ENCODE results near the gene CD300LG. TPM values are rescaled to one million over a fixed set of nuclear protein-coding genes. Genes with fewer than 3 reads are reported as not detected.

CD300LG gene
- polyA plus RNA-seq, 3 donors: not detected

DNA sequence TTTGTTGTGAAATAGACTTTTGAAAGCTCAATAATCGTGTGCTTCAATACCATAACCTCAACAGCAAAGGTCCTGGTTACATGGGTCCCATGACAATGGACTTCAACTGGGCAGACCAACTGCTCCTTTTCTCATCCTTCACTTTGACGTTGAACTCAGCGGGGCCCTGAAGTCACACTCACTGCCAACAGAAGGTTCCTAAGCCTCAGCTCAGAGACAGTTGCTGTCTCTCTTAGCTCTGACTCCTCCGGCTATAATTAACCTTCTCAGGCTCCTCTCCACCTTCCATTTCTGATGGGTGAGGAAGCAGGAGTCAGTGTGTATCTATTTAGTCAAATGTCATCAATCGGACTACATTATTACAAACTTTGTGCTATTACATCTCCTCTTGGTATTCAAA lies 37.9 kb upstream of the CD300LG start:
- Mint-ChIP-seq H3K36me3 (peaks cover 0 to 5% of the 10 kb centered on the region in 2 donors), H3K4me3 (no peak overlapping the region), H3K9me3 (peaks cover 0 to 4% (median 0%) of the 10 kb centered on the region in 7 donors), H3K27ac (no peak overlapping the region), H3K27me3 (ENCODE audit: low read depth in 3 of 3) (peaks cover 0 to 3% (median 1%) of the 10 kb centered on the region in 3 donors), H3K4me1 (peaks cover 5% of the 10 kb centered on the region)
- Histone ChIP-seq H3K79me2 (ENCODE audit: insufficient read depth, low read length) (no peaks in the 10 kb centered on the region), H3K4me2 (replicated peaks; ENCODE audit: extremely low read depth, low read length, poor library complexity, severe bottlenecking) (no peak overlapping the region), H3K4me1 (ENCODE audit: control insufficient read depth in 1 of 2, insufficient read depth in 2 of 2, low read length in 2 of 2) (peaks cover 0 to 2% of the 10 kb centered on the region in 2 donors), H4K20me1 (ENCODE audit: insufficient read depth, low read length) (no peaks in the 10 kb centered on the region), H3K4me3 (replicated peaks in 1 of 3; ENCODE audit: low read depth in 2 of 3, low read length in 3 of 3) (no peak overlapping the region), H3K36me3 (replicated peaks in 1 of 2; ENCODE audit: control insufficient read depth in 1 of 2, insufficient read depth in 2 of 2, low read length in 2 of 2) (no peaks in the 10 kb centered on the region), H2AFZ (ENCODE audit: insufficient read depth, low read depth, low read length, poor library complexity, severe bottlenecking) (no peak overlapping the region), H3K9ac (ENCODE audit: insufficient read depth, low read length, poor library complexity, severe bottlenecking) (no peak overlapping the region), H3K9me3 (replicated peaks in 1 of 2; ENCODE audit: control insufficient read depth in 1 of 2, insufficient read depth in 1 of 2, low read length in 2 of 2) (no peaks in the 10 kb centered on the region), H3K27ac (ENCODE audit: low read depth in 1 of 2, low read length in 2 of 2) (no peak overlapping the region), H3K27me3 (ENCODE audit: control insufficient read depth in 2 of 2, insufficient read depth in 2 of 2, low read length in 2 of 2) (no peaks in the 10 kb centered on the region)
- intact Hi-C loops (cut with micrococcal nuclease): no loop called here
- TF ChIP-seq, protein P1, sequence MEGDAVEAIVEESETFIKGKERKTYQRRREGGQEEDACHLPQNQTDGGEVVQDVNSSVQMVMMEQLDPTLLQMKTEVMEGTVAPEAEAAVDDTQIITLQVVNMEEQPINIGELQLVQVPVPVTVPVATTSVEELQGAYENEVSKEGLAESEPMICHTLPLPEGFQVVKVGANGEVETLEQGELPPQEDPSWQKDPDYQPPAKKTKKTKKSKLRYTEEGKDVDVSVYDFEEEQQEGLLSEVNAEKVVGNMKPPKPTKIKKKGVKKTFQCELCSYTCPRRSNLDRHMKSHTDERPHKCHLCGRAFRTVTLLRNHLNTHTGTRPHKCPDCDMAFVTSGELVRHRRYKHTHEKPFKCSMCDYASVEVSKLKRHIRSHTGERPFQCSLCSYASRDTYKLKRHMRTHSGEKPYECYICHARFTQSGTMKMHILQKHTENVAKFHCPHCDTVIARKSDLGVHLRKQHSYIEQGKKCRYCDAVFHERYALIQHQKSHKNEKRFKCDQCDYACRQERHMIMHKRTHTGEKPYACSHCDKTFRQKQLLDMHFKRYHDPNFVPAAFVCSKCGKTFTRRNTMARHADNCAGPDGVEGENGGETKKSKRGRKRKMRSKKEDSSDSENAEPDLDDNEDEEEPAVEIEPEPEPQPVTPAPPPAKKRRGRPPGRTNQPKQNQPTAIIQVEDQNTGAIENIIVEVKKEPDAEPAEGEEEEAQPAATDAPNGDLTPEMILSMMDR (IDR thresholded peaks at IDR 0.05): no peak
- no peak for DNase-seq
- 88% methylated on average over 3 of the region's 5 CpGs for WGBS (ENCODE audit: insufficient coverage)

- H2AFZ ChIP-seq (ENCODE audit: insufficient read depth, low read depth, low read length, poor library complexity, severe bottlenecking): no peak overlapping the region
- Mint-ChIP-seq H3K9me3 (peaks cover 0 to 2% (median 0%) of the 10 kb centered on the region in 7 donors), H3K27ac (no peak overlapping the region), H3K4me1 (peaks cover 16% of the 10 kb centered on the region), H3K36me3 (peaks cover 0 to 3% of the 10 kb centered on the region in 2 donors), H3K4me3 (no peak overlapping the region), H3K27me3 (ENCODE audit: low read depth in 3 of 3) (peaks cover 0 to 3% (median 2%) of the 10 kb centered on the region in 3 donors)
- H3K79me2 ChIP-seq (ENCODE audit: insufficient read depth, low read length): no peaks in the 10 kb centered on the region
- H3K4me3 ChIP-seq (replicated peaks in 1 of 3; ENCODE audit: low read depth in 2 of 3, low read length in 3 of 3): no peak overlapping the region
- peaks cover 11 to 13% of the 10 kb centered on the region in 2 donors for H3K4me1 ChIP-seq (ENCODE audit: control insufficient read depth in 1 of 2, insufficient read depth in 2 of 2, low read length in 2 of 2)
- H3K27ac ChIP-seq (ENCODE audit: low read depth in 1 of 2, low read length in 2 of 2): no peak overlapping the region
- WGBS (ENCODE audit: insufficient coverage): no CpG with 5 or more reads among the region's 4 CpGs
- no peak overlapping the region for H3K4me2 ChIP-seq (replicated peaks; ENCODE audit: extremely low read depth, low read length, poor library complexity, severe bottlenecking)
- H4K20me1 ChIP-seq (ENCODE audit: insufficient read depth, low read length): no peaks in the 10 kb centered on the region
- no peaks in the 10 kb centered on the region for H3K9me3 ChIP-seq (replicated peaks in 1 of 2; ENCODE audit: control insufficient read depth in 1 of 2, insufficient read depth in 1 of 2, low read length in 2 of 2)
- H3K9ac ChIP-seq (ENCODE audit: insufficient read depth, low read length, poor library complexity, severe bottlenecking): no peak overlapping the region
- intact Hi-C loops (cut with micrococcal nuclease): no loop called here
- TF ChIP-seq, protein P1 (IDR thresholded peaks at IDR 0.05): no peak
- H3K36me3 ChIP-seq (replicated peaks in 1 of 2; ENCODE audit: control insufficient read depth in 1 of 2, insufficient read depth in 2 of 2, low read length in 2 of 2): no peaks in the 10 kb centered on the region
- no peak for DNase-seq
- no peaks in the 10 kb centered on the region for H3K27me3 ChIP-seq (ENCODE audit: control insufficient read depth in 2 of 2, insufficient read depth in 2 of 2, low read length in 2 of 2)
Measured at GRCh38 chr17:43810226-43810715, 36.7 kb upstream of the CD300LG start.
